Psoas muscle (tissue), 8 donors: ENCODE data around the gene HTR3A. TPM values are rescaled to one million over a fixed set of nuclear protein-coding genes. Genes with fewer than 3 reads are reported as not detected.

Experiments used
- ATAC-seq, 4 donors: fragments of 200-7000 bp; cut with Tn5 transposase; one replicate each; pipeline ENCODE4 v1.9.1; 2020; ENCODE audit warnings: moderate library complexity in 3 of 4, mild to moderate bottlenecking in 2 of 4
- DNase-seq, 2 donors: peaks; one replicate each; pipeline ENCODE4 v3.0.0-alpha.2; 2020
- H3K27ac ChIP-seq: fragments of 200-600 bp; one replicate; pipeline ENCODE4 v1.8.0; 2022
- H3K27me3 ChIP-seq, 3 donors: fragments of 200-600 bp in 1 of 3; one replicate each; pipeline versions ENCODE4 v1.6.1 to v1.8.0; 2013 to 2022; ENCODE audit warnings: low read length in 2 of 3, mild to moderate bottlenecking in 2 of 3, moderate library complexity in 1 of 3; ENCODE audit not compliant: insufficient read depth in 3 of 3
- H3K36me3 ChIP-seq, 2 donors: fragments of 200-600 bp in 1 of 2; one replicate each; pipeline versions ENCODE4 v1.6.1 to v1.8.0; 2013 to 2022; ENCODE audit warnings: low read depth in 1 of 2, mild to moderate bottlenecking in 1 of 2, moderate library complexity in 1 of 2; ENCODE audit not compliant: insufficient read depth in 1 of 2
- H3K4me1 ChIP-seq: fragments of 200-600 bp; one replicate; pipeline ENCODE4 v1.8.0; 2022
- H3K4me3 ChIP-seq: fragments of 200-600 bp; one replicate; pipeline ENCODE4 v1.8.0; 2022; ENCODE audit warnings: mild to moderate bottlenecking
- H3K9me3 ChIP-seq: fragments of 200-600 bp; one replicate; pipeline ENCODE4 v1.8.0; 2022
- WGBS, 3 donors: extraction: QIAGEN DNeasy Blood & Tissue Kit; methylation state at CpG; one replicate each; pipeline versions ENCODE4 v1.1.6 to v1.1.7; 2013; 5-methylcytosine and 5-hydroxymethylcytosine counted together
- intact Hi-C, 2 donors: fragments of 100-400 bp; cut with DNase I; formaldehyde crosslinking; loops; one replicate each; pipeline versions ENCODE4 v1.11.0 to v1.14.2; 2022
- polyA plus RNA-seq, 3 donors: library from polyadenylated mRNA; stranded (reverse); fragments of 200-250 nt; gene quantifications; one replicate each; pipeline ENCODE4 v1.2.3, GENCODE V29; 2013
- total RNA-seq, 4 donors: library from RNA; stranded (reverse); fragmentation: NEBNext Ultra II Directional in 2 of 4; extraction: Animal tissue kit (Norgen Biotek cat#: 25700) in 2 of 4; gene quantifications; one replicate each; pipeline versions ENCODE4 v1.2.1 to v1.2.4, GENCODE V29; 2021 to 2023
- TF ChIP-seq, protein P1 (sequence below): fragments of 200-600 bp; IDR thresholded peaks from one replicate; pipeline ENCODE4 v1.8.0; 2022; ENCODE audit warnings: antibody characterized with exemption
- donor health status: healthy with polysubstance abuse.
- donor health status: DM: no; HTN: no; CAD: no; lungs with moderate emphysema.
- donor health status: Bipolar disorder and iron deficiency.
- donor health status: healthy.
- donor health status: DM: yes; HTN: yes; CAD: no.
- donor health status: DM: no; HTN: no; CAD: no.
- donor health status: DM: no; HTN: no; CAD: no.
- donor health status: DM: yes; HTN: yes; CAD: no.

HTR3A gene
- total and polyA plus RNA-seq, 7 donors, result 0.03 to 1.4 TPM; not detected in 5

GRCh38 chr11:114031246-114031966 lies 56.5 kb downstream of the HTR3A start:
- intact Hi-C loops, result loop anchor here (5.0 kb wide), 2 partner anchors 144 to 231 kb away; no protein-coding TSS in a partner anchor

GRCh38 chr11:114031967-114032320 lies 57.0 kb downstream of the HTR3A start:
- Histone ChIP-seq H3K9me3 (no peaks in the 10 kb centered on the region), H3K4me3 (no peak overlapping the region), H3K4me1 (peaks cover 16% of the 10 kb centered on the region), H3K27me3 (no peaks in the 10 kb centered on the region), H3K27ac (no peak overlapping the region), H3K36me3 (no peaks in the 10 kb centered on the region)
- TF ChIP-seq, protein P1, sequence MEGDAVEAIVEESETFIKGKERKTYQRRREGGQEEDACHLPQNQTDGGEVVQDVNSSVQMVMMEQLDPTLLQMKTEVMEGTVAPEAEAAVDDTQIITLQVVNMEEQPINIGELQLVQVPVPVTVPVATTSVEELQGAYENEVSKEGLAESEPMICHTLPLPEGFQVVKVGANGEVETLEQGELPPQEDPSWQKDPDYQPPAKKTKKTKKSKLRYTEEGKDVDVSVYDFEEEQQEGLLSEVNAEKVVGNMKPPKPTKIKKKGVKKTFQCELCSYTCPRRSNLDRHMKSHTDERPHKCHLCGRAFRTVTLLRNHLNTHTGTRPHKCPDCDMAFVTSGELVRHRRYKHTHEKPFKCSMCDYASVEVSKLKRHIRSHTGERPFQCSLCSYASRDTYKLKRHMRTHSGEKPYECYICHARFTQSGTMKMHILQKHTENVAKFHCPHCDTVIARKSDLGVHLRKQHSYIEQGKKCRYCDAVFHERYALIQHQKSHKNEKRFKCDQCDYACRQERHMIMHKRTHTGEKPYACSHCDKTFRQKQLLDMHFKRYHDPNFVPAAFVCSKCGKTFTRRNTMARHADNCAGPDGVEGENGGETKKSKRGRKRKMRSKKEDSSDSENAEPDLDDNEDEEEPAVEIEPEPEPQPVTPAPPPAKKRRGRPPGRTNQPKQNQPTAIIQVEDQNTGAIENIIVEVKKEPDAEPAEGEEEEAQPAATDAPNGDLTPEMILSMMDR, result no peak
- ATAC-seq (no peak), DNase-seq (no peak)
- intact Hi-C loops, result loop anchor here (5.0 kb wide), 2 partner anchors 145 to 230 kb away; no protein-coding TSS in a partner anchor
- 70 to 76% (median 73%) methylated on average over 5 of the region's 5 CpGs for WGBS, 3 donors

More at GRCh38 chr11:114031246-114031966, 56.5 kb downstream of the HTR3A start:
- WGBS, 3 donors, result 69 to 79% (median 70%) methylated on average over 18 of the region's 18 CpGs
- no peaks in the 10 kb centered on the region for H3K27me3 ChIP-seq
- no peak overlapping the region for H3K27ac ChIP-seq
- no peaks in the 10 kb centered on the region for H3K36me3 ChIP-seq
- no peak overlapping the region for H3K4me3 ChIP-seq
- TF ChIP-seq, protein P1, result no peak
- peaks cover 11% of the 10 kb centered on the region for H3K4me1 ChIP-seq
- DNase-seq, result no peak
- ATAC-seq, result no peak
- no peaks in the 10 kb centered on the region for H3K9me3 ChIP-seq

DNA sequence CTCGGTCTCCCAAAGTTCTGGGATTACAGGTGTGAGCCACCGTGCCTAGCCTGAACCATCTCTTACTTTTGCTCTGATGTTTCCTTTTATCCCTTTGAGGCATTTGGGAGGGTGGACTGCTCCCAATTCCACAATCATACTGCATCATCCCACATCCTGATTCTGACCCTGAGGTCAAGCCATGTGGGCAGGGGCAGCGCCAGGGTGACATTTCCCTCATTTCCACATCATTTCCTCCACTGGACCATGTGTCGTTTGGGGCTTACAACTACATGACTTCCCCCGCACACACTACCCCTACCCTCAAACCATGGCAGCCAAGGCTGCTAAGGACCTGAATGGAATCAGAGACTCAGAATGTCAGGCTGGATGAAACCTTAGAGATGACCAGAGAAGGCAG lies 58.2 kb downstream of the HTR3A start:
- Histone ChIP-seq H3K9me3 (no peaks in the 10 kb centered on the region), H3K27ac (no peak overlapping the region), H3K27me3 (no peaks in the 10 kb centered on the region), H3K36me3 (no peaks in the 10 kb centered on the region), H3K4me1 (peaks cover 16% of the 10 kb centered on the region), H3K4me3 (no peak overlapping the region)
- TF ChIP-seq, protein P1, result no peak
- 88 to 94% (median 91%) methylated on average over 5 of the region's 5 CpGs for WGBS, 3 donors
- ATAC-seq, result no peak
- no peak for DNase-seq
- intact Hi-C loops, result loop anchor here (5.0 kb wide), 2 partner anchors 146 to 229 kb away; no protein-coding TSS in a partner anchor

DNA sequence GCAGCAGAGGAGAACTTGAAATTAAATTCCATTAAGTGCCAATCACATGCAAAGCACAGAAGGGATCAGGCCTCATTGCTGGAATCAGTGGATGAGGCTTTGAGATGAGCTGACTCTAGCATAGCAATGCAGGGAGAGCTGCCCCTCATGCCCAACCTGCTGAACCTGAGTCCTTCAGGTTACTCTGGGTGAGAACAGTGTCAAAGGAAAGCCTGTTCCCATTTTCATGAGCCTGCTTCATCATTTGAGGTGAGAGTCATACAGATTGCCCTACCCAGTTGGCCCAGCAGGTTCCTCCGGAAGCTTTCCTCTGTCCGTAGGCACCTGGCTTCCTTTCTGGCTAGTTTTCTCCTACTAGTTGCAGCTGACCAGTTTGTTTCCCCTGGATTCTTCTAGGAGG lies 58.7 kb downstream of the HTR3A start:
- TF ChIP-seq, protein P1, result no peak

More for the DNA sequence above, 58.7 kb downstream of the HTR3A start:
- no peaks in the 10 kb centered on the region for H3K27me3 ChIP-seq
- DNase-seq, result no peak
- 73 to 86% (median 83%) methylated on average over 2 of the region's 2 CpGs for WGBS, 3 donors
- H3K27ac ChIP-seq, result no peak overlapping the region
- H3K4me3 ChIP-seq, result no peak overlapping the region
- no peak for ATAC-seq
- H3K9me3 ChIP-seq, result no peaks in the 10 kb centered on the region
- intact Hi-C loops, result loop anchor here (5.0 kb wide), 2 partner anchors 146 to 229 kb away; no protein-coding TSS in a partner anchor
- H3K36me3 ChIP-seq, result no peaks in the 10 kb centered on the region
- H3K4me1 ChIP-seq, result peaks cover 16% of the 10 kb centered on the region
